NCI-H524 treated with DMSO at 0.1 percent for 48 hours (cell line): Measurements from ENCODE around the gene IL36RN.

Source experiments
- DNase-seq: peaks from one replicate; lab custom pipeline; 2025; lab: John Stamatoyannopoulos, UW

IL36RN gene

GRCh38 chr2:113050921-113051895, 7.8 kb upstream of the IL36RN start:
- no peak for DNase-seq

- DNase-seq = no peak
These were observed 6.5 kb upstream of the IL36RN start, which contains the start of gene IL36B for GRCh38 chr2:113052396-113052917. TSS of gene IL36B (minus strand) at chr2:113052867.

- no peak for DNase-seq
These were observed 5.3 kb upstream of the IL36RN start for GRCh38 chr2:113053666-113054065.

- DNase-seq = no peak
These were observed 4.9 kb upstream of the IL36RN start for GRCh38 chr2:113054066-113054465.

- DNase-seq = no peak
These were observed 2.5 kb upstream of the IL36RN start for GRCh38 chr2:113056521-113056920.

- no peak for DNase-seq
These were observed 1.9 kb upstream of the IL36RN start for GRCh38 chr2:113057117-113057516.

GRCh38 chr2:113058411-113058994, 495 bp upstream of the IL36RN start:
- DNase-seq = no peak

GRCh38 chr2:113060396-113060795, 1.4 kb downstream of the IL36RN start:
- no peak for DNase-seq

- no peak for DNase-seq
These were observed 1.8 kb downstream of the IL36RN start for GRCh38 chr2:113060796-113061195.

GRCh38 chr2:113061241-113061640, 2.2 kb downstream of the IL36RN start:
- DNase-seq = no peak

GRCh38 chr2:113061896-113062770, 3.1 kb downstream of the IL36RN start:
- DNase-seq = no peak

GRCh38 chr2:113064281-113064680, 5.3 kb downstream of the IL36RN start:
- no peak for DNase-seq

GRCh38 chr2:113064898-113065297, 5.9 kb downstream of the IL36RN start:
- DNase-seq = no peak

GRCh38 chr2:113067681-113068080, 8.7 kb downstream of the IL36RN start, which contains the start of gene IL1F10:
TSS of gene IL1F10 (plus strand) at chr2:113067970. CDS start at chr2:113072739, 4,769 bp downstream.
- no peak for DNase-seq

GRCh38 chr2:113068249-113068648, 9.3 kb downstream of the IL36RN start:
- no peak for DNase-seq

GRCh38 chr2:113068706-113069485, 9.9 kb downstream of the IL36RN start:
- no peak for DNase-seq

GRCh38 chr2:113069676-113070605, 10.9 kb downstream of the IL36RN start:
- DNase-seq = no peak

GRCh38 chr2:113070606-113070975, 11.6 kb downstream of the IL36RN start:
- no peak for DNase-seq

GRCh38 chr2:113072584-113072983, 13.6 kb downstream of the IL36RN start:
- DNase-seq = no peak

GRCh38 chr2:113073325-113073834, 14.4 kb downstream of the IL36RN start:
- no peak for DNase-seq
